GM12892 (cell line): ENCODE data around the gene CPED1.

Source experiments
- POLR2A ChIP-seq: IDR thresholded peaks from 2 replicates; pipeline ENCODE4 v1.6.1; 2011; ENCODE audit warnings: low read depth, low read length, control low read depth
- POLR2AphosphoS5 ChIP-seq: IDR thresholded peaks from 2 replicates; pipeline ENCODE4 v1.6.1; 2011; ENCODE audit warnings: low read depth, low read length, control low read depth
- TAF1 ChIP-seq: IDR thresholded peaks from 2 replicates; pipeline ENCODE4 v1.6.1; 2011; ENCODE audit warnings: low read depth, mild to moderate bottlenecking, control low read depth, low read length, borderline replicate concordance

DNA sequence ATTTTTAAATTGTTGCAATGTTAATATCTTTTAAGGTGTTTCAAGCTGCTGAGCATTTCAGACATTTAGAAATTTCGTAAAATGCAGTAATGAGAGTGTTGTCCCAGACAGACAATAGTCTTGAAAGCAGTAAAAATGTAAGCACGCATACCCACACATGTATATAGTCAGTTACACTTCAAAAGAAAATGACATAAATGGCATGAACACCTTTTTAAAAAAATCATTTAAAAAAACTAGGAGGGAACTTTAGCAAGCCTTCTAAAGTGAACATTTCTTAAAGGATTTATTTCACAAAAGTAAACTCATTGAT is 51.0 kb downstream of the CPED1 start:
- no peak for TF ChIP-seq TAF1
- no peak for TF ChIP-seq POLR2A
- TF ChIP-seq POLR2AphosphoS5 = no peak
